HepG2 (cell line): Measurements from ENCODE around the gene GJB6. TPM values are rescaled to one million over a fixed set of nuclear protein-coding genes. Genes with fewer than 3 reads are reported as not detected.

ENCODE experiments used
- ATAC-seq: fragments of 200-7000 bp; cut with Tn5 transposase; 3 replicates; pipeline ENCODE4 v1.9.1; 2020; ENCODE audit warnings: mild to moderate bottlenecking, moderate library complexity
- BruUV-seq: library from RNA; stranded (reverse); fragments of 400-500 nt; replicated peaks from 2 replicates; lab custom pipeline; 2021; lab: Mats Ljungman, UMichigan
- CTCF ChIA-PET: fragments of 300-600 bp; formaldehyde crosslinking; extraction: SDS; loops from one replicate; lab custom pipeline; 2021; ENCODE audit warnings: low total read pairs, inconsistent platforms, low intra/inter-chr PET ratio; lab: Yijun Ruan, JAX
- POLR2A ChIA-PET: fragments of 350-600 bp; sonication (Branson Sonifier 250); formaldehyde crosslinking; loops from one replicate; lab custom pipeline; 2020; ENCODE audit warnings: antibody characterized with exemption, inconsistent platforms; lab: Yijun Ruan, JAX
- DNase-seq: peaks from one replicate; pipeline ENCODE4 v3.0.0-alpha.2; 2015; ENCODE audit warnings: low spot score
- FAIRE-seq: peaks from 3 replicates; lab custom pipeline; 2011; peaks lifted over from hg19 to GRCh38; lab: Jason Lieb, UNC
- H2AFZ ChIP-seq: one replicate; pipeline ENCODE4 v1.6.1; 2011; ENCODE audit warnings: low read length, inconsistent platforms
- H3K27ac ChIP-seq: fragments of 300-600 bp; 3 replicates; pipeline ENCODE4 v1.8.0; 2011; ENCODE audit warnings: mixed run types, mild to moderate bottlenecking, mixed read lengths, low read length, inconsistent platforms; ENCODE audit not compliant: insufficient read depth; ENCODE audit errors: extremely low read length
- H3K27me3 ChIP-seq, 2 experiments: fragments of 200-600 bp in 1 of 2; 2 replicates in 1 of 2; 3 replicates in 1 of 2; pipeline versions ENCODE4 v1.6.0 to v1.8.0; 2011; ENCODE audit warnings: low read length in 2 of 2, mild to moderate bottlenecking in 2 of 2, moderate library complexity in 2 of 2, inconsistent platforms in 1 of 2; ENCODE audit not compliant: insufficient read depth in 2 of 2, control insufficient read depth in 1 of 2
- H3K36me3 ChIP-seq, 2 experiments: fragments of 200-600 bp in 1 of 2; replicated peaks in 1 of 2; 2 replicates in 1 of 2; 3 replicates in 1 of 2; pipeline versions ENCODE4 v1.5.1 to v1.8.0; 2011; ENCODE audit warnings: low read length in 2 of 2, inconsistent platforms in 1 of 2; ENCODE audit not compliant: insufficient read depth in 2 of 2, control insufficient read depth in 1 of 2
- H3K4me1 ChIP-seq: 2 replicates; pipeline ENCODE4 v1.5.1; 2012; ENCODE audit warnings: low read length, inconsistent platforms; ENCODE audit not compliant: insufficient read depth
- H3K4me2 ChIP-seq: 2 replicates; pipeline ENCODE4 v1.6.0; 2011; ENCODE audit warnings: low read depth, low read length, inconsistent platforms
- H3K4me3 ChIP-seq, 3 experiments: fragments of 200-600 bp in 1 of 3; sonication (generic), shearing (Covaris generic) in 1 of 3; replicated peaks in 1 of 3; 2 replicates each; pipeline ENCODE4 v1.5.1; 2011 to 2016; ENCODE audit warnings: low read length in 3 of 3, inconsistent platforms in 2 of 3, low read depth in 2 of 3, mild to moderate bottlenecking in 2 of 3, control low read depth in 1 of 3, mixed read lengths in 1 of 3; ENCODE audit not compliant: insufficient read depth in 1 of 3
- H3K79me2 ChIP-seq: one replicate; pipeline ENCODE4 v1.6.1; 2011; ENCODE audit warnings: low read length, inconsistent platforms; ENCODE audit not compliant: insufficient read depth
- H3K9ac ChIP-seq: 2 replicates; pipeline ENCODE4 v1.6.0; 2011; ENCODE audit warnings: mild to moderate bottlenecking, low read depth, low read length, inconsistent platforms; ENCODE audit not compliant: insufficient read depth
- H3K9me3 ChIP-seq: 2 replicates; pipeline ENCODE4 v1.5.1; 2012; ENCODE audit warnings: mild to moderate bottlenecking, low read length
- H4K20me1 ChIP-seq: 2 replicates; pipeline ENCODE4 v1.6.0; 2011; ENCODE audit warnings: inconsistent platforms, mild to moderate bottlenecking, low read length, moderate library complexity; ENCODE audit not compliant: insufficient read depth
- CEBPB ChIP-seq: IDR thresholded peaks from 2 replicates; pipeline ENCODE4 v1.6.1; 2011; ENCODE audit warnings: low read depth, low read length, improper control_type of control experiment, borderline replicate concordance
- GABPB1 ChIP-seq: IDR thresholded peaks from 2 replicates; pipeline ENCODE4 v1.6.1; 2016; ENCODE audit warnings: mild to moderate bottlenecking, missing genetic modification reagents, moderate library complexity, missing compliant biosample characterization
- HMGXB4 ChIP-seq, 2 experiments: sonication (generic) in 1 of 2; formaldehyde crosslinking in 1 of 2; IDR thresholded peaks; 2 replicates each; pipeline versions ENCODE4 v1.4.0 to v1.6.1; 2018 to 2020; ENCODE audit warnings: missing genetic modification reagents in 2 of 2, borderline replicate concordance in 1 of 2, low read depth in 1 of 2, mild to moderate bottlenecking in 1 of 2, missing biosample characterization in 1 of 2
- IRF9 ChIP-seq: sonication (generic); formaldehyde crosslinking; IDR thresholded peaks from 2 replicates; pipeline ENCODE4 v1.8.0; 2022; ENCODE audit warnings: missing genetic modification reagents, mild to moderate bottlenecking, borderline replicate concordance
- ZBTB34 ChIP-seq: sonication (generic); formaldehyde crosslinking; IDR thresholded peaks from 2 replicates; pipeline ENCODE4 v1.8.0; 2022; ENCODE audit warnings: mild to moderate bottlenecking, missing genetic modification reagents
- ZBTB39 ChIP-seq: sonication (generic); formaldehyde crosslinking; IDR thresholded peaks from 2 replicates; pipeline ENCODE4 v1.5.0; 2020; ENCODE audit warnings: missing genetic modification reagents
- ZNF138 ChIP-seq: sonication (generic); formaldehyde crosslinking; IDR thresholded peaks from 2 replicates; pipeline ENCODE4 v1.5.0; 2020; ENCODE audit warnings: mild to moderate bottlenecking, low read depth, missing genetic modification reagents
- ZNF556 ChIP-seq: sonication (generic); formaldehyde crosslinking; IDR thresholded peaks from 2 replicates; pipeline ENCODE4 v1.4.0; 2020; ENCODE audit warnings: mild to moderate bottlenecking, missing genetic modification reagents, borderline replicate concordance
- WGBS: methylation state at CpG from one replicate; pipeline ENCODE4 v1.1.6; 2017; ENCODE audit warnings: low lambda C conversion rate; 5-methylcytosine and 5-hydroxymethylcytosine counted together
- in situ Hi-C: cut with HindIII; loops from 2 replicates; pipeline ENCODE4 v1.10.0; 2017; ENCODE audit warnings: low pct_unique_long_range_greater_than_20kb; ENCODE audit not compliant: extremely low pct_ligation_motif_present
- intact Hi-C: fragments of 100-400 bp; cut with micrococcal nuclease; formaldehyde crosslinking; loops from one replicate; pipeline ENCODE4 v1.10.0; 2022; ENCODE audit not compliant: unreplicated experiment
- polyA plus RNA-seq, 8 experiments: library from polyadenylated mRNA; depleted of rRNA in 3 of 8; stranded (reverse) in 7 of 8; unstranded in 1 of 8; fragments of >200 nt; fragmentation: Illumina TruSeq in 4 of 8; extraction: Trizol in 4 of 8; gene quantifications; 2 replicates each; pipeline versions ENCODE4 v1.2.1 to v1.2.3, GENCODE V29; 2011 to 2016; ENCODE audit warnings: low read depth in 4 of 8, missing spikeins in 1 of 8, mixed read lengths in 1 of 8; ENCODE audit not compliant: insufficient read depth in 1 of 8
- total RNA-seq, 5 experiments: library from RNA; depleted of rRNA; stranded (reverse); fragments of >200 nt; fragmentation: Illumina TruSeq; extraction: Trizol; gene quantifications; 2 replicates each; pipeline ENCODE4 v1.2.3, GENCODE V29; 2016; ENCODE audit warnings: low read depth in 1 of 5

The GJB6 gene
- total and polyA plus RNA-seq, 2 of the 13 experiments (the other 11 are each of a cell fraction or from before 2014, with no cell fraction given), result not detected

GRCh38 chr13:20221772-20222171, 10.3 kb downstream of the GJB6 start:
- Histone ChIP-seq H3K79me2 (no peaks in the 10 kb centered on the region), H2AFZ (no peak overlapping the region), H3K27ac (no peak overlapping the region), H3K27me3 (peaks cover 1 to 13% of the 10 kb centered on the region in 2 experiments; a peak in 1 of 5 replicates), H3K9me3 (no peaks in the 10 kb centered on the region), H3K4me1 (peaks cover 11% of the 10 kb centered on the region), H3K4me3 (no peak overlapping the region), H3K36me3 (no peaks in the 10 kb centered on the region), H3K9ac (no peak overlapping the region), H3K4me2 (no peak overlapping the region), H4K20me1 (no peaks in the 10 kb centered on the region)
- ATAC-seq (no peak), FAIRE-seq (no peak), DNase-seq (no peak)
- in situ Hi-C loops (no loop called here), intact Hi-C loops (no loop called here)
- TF ChIP-seq CEBPB (peak; percentile 50), ZBTB39 (CRISPR knock-in tag) (no peak)
- POLR2A ChIA-PET, result no interaction called here
- 27% methylated on average over 6 of the region's 6 CpGs for WGBS
- BruUV-seq, result no TSS peak
- CTCF ChIA-PET, result no interaction called here

GRCh38 chr13:20219577-20219976, 12.5 kb downstream of the GJB6 start:
- ChIA-PET POLR2A (no interaction called here), CTCF (no interaction called here)
- Histone ChIP-seq H3K79me2 (no peaks in the 10 kb centered on the region), H3K4me3 (no peak overlapping the region), H4K20me1 (no peaks in the 10 kb centered on the region), H3K36me3 (no peaks in the 10 kb centered on the region), H3K4me2 (no peak overlapping the region), H3K9me3 (no peaks in the 10 kb centered on the region), H2AFZ (no peak overlapping the region), H3K4me1 (peaks cover 14% of the 10 kb centered on the region), H3K27me3 (peaks cover 0 to 9% of the 10 kb centered on the region in 2 experiments; a peak in 1 of 5 replicates), H3K27ac (no peak overlapping the region), H3K9ac (no peak overlapping the region)
- no TSS peak for BruUV-seq
- in situ Hi-C loops (no loop called here), intact Hi-C loops (no loop called here)
- DNase-seq (no peak), FAIRE-seq (no peak), ATAC-seq (no peak)
- no peak for TF ChIP-seq ZBTB34
- TF ChIP-seq IRF9 (CRISPR knock-in tag), result no peak
- no peak for TF ChIP-seq ZNF138 (CRISPR knock-in tag)
- TF ChIP-seq ZNF556 (CRISPR knock-in tag), result no peak
- no peak for TF ChIP-seq HMGXB4 (CRISPR knock-in tag; IDR thresholded peaks at IDR 0.05; ENCODE audit: borderline replicate concordance in 1 of 2, low read depth in 1 of 2)
- TF ChIP-seq GABPB1 (CRISPR knock-in tag), result no peak
